H1 (cell line): ENCODE results near the gene LGALS4. TPM values are rescaled to one million over a fixed set of nuclear protein-coding genes. Genes with fewer than 3 reads are reported as not detected.

Experiments
- CTCF ChIA-PET: fragments of 300-600 bp; sonication (Branson Sonifier 250); formaldehyde crosslinking; loops from one replicate; lab custom pipeline; 2021; ENCODE audit not compliant: partially characterized antibody; lab: Charles Lee
- POLR2A ChIA-PET: fragments of 300-600 bp; sonication (Branson Sonifier 250); formaldehyde crosslinking; loops from one replicate; lab custom pipeline; 2021; ENCODE audit warnings: inconsistent platforms; ENCODE audit not compliant: partially characterized antibody; lab: Charles Lee
- DNase-seq, 2 experiments: peaks; one replicate each; pipeline versions ENCODE4 v3.0.0 to v3.0.0-alpha.2; 2010 to 2022; ENCODE audit warnings: low spot score in 2 of 2, low read depth in 1 of 2, mixed read lengths in 1 of 2
- FAIRE-seq: peaks from 2 replicates; lab custom pipeline; 2011; peaks lifted over from hg19 to GRCh38; lab: Jason Lieb, UNC
- H2AFZ ChIP-seq: 2 replicates; pipeline ENCODE4 v1.8.1; 2012; ENCODE audit warnings: low read length, inconsistent platforms
- H2AK5ac ChIP-seq: 2 replicates; pipeline ENCODE4 v1.6.1; 2013; ENCODE audit warnings: low read depth, low read length
- H2BK120ac ChIP-seq: replicated peaks from 2 replicates; pipeline ENCODE3; 2013; ENCODE audit warnings: low read depth, low read length, inconsistent platforms
- H2BK12ac ChIP-seq: 2 replicates; pipeline ENCODE4 v1.6.1; 2013; ENCODE audit warnings: low read depth, low read length
- H2BK15ac ChIP-seq: 2 replicates; pipeline ENCODE4 v1.6.1; 2013; ENCODE audit warnings: low read length
- H2BK20ac ChIP-seq: 2 replicates; pipeline ENCODE4 v1.6.1; 2013; ENCODE audit warnings: low read length
- H2BK5ac ChIP-seq: 2 replicates; pipeline ENCODE4 v1.6.1; 2013; ENCODE audit warnings: low read depth, low read length
- H3K14ac ChIP-seq: 2 replicates; pipeline ENCODE4 v1.6.1; 2013; ENCODE audit warnings: inconsistent platforms; ENCODE audit not compliant: insufficient read length
- H3K18ac ChIP-seq: 2 replicates; pipeline ENCODE4 v1.6.1; 2013; ENCODE audit warnings: low read length; ENCODE audit errors: extremely low read depth
- H3K23ac ChIP-seq: 2 replicates; pipeline ENCODE4 v1.6.1; 2013; ENCODE audit warnings: inconsistent platforms; ENCODE audit not compliant: insufficient read length
- H3K23me2 ChIP-seq: 2 replicates; pipeline ENCODE4 v1.6.1; 2013; ENCODE audit warnings: low read depth, low read length
- H3K27ac ChIP-seq: 2 replicates; pipeline ENCODE4 v1.6.1; 2011; ENCODE audit warnings: low read depth, low read length, inconsistent platforms
- H3K27me3 ChIP-seq, 4 experiments: replicated peaks in 1 of 4; 1 replicate in 1 of 4; 2 replicates in 3 of 4; pipeline versions ENCODE4 v1.6.1 to v1.8.1; 2011 to 2013; ENCODE audit warnings: low read length in 3 of 4, mild to moderate bottlenecking in 3 of 4, inconsistent platforms in 2 of 4, mixed read lengths in 2 of 4, moderate library complexity in 1 of 4; ENCODE audit not compliant: control insufficient read depth in 3 of 4, insufficient read depth in 3 of 4; ENCODE audit errors: extremely low read depth in 1 of 4
- H3K36me3 ChIP-seq, 4 experiments: 2 replicates each; pipeline versions ENCODE4 v1.6.1 to v1.8.1; 2011 to 2013; ENCODE audit warnings: mild to moderate bottlenecking in 4 of 4, low read length in 3 of 4, moderate library complexity in 2 of 4, control low read depth in 1 of 4, inconsistent platforms in 1 of 4; ENCODE audit not compliant: insufficient read depth in 4 of 4, control insufficient read depth in 2 of 4
- H3K4ac ChIP-seq: replicated peaks from 2 replicates; pipeline ENCODE3; 2013; ENCODE audit warnings: low read length, low read depth, mixed read lengths, inconsistent platforms; ENCODE audit not compliant: insufficient read length
- H3K4me1 ChIP-seq, 4 experiments: replicated peaks in 1 of 4; 1 replicate in 1 of 4; 2 replicates in 3 of 4; pipeline versions ENCODE4 v1.6.1 to v1.8.1; 2011 to 2013; ENCODE audit warnings: low read length in 3 of 4, inconsistent platforms in 2 of 4, mixed read lengths in 1 of 4; ENCODE audit not compliant: insufficient read depth in 4 of 4, control insufficient read depth in 3 of 4
- H3K4me2 ChIP-seq, 2 experiments: 2 replicates each; pipeline versions ENCODE4 v1.6.1 to v1.8.1; 2011 to 2013; ENCODE audit warnings: low read depth in 2 of 2, low read length in 2 of 2, control low read depth in 1 of 2, inconsistent platforms in 1 of 2, mild to moderate bottlenecking in 1 of 2; ENCODE audit not compliant: insufficient read depth in 1 of 2
- H3K4me3 ChIP-seq, 4 experiments: fragments of 200-600, 300-600 bp in 1 of 4; sonication (generic), shearing (Covaris generic), sonication (Bioruptor Twin) in 1 of 4; 2 replicates each; pipeline versions ENCODE4 v1.5.1 to v1.8.1; 2011 to 2016; ENCODE audit warnings: low read length in 4 of 4, low read depth in 3 of 4, control low read depth in 2 of 4, inconsistent platforms in 2 of 4, mild to moderate bottlenecking in 2 of 4, mixed read lengths in 1 of 4, moderate library complexity in 1 of 4; ENCODE audit not compliant: insufficient read depth in 2 of 4; ENCODE audit errors: extremely low read depth in 1 of 4
- H3K56ac ChIP-seq: replicated peaks from 2 replicates; pipeline ENCODE3; 2013; ENCODE audit warnings: low read depth, mild to moderate bottlenecking, mixed read lengths, low read length, inconsistent platforms; ENCODE audit not compliant: insufficient read length
- H3K79me1 ChIP-seq: 2 replicates; pipeline ENCODE4 v1.6.1; 2013; ENCODE audit warnings: low read depth, low read length, control low read depth
- H3K79me2 ChIP-seq, 2 experiments: 2 replicates each; pipeline versions ENCODE4 v1.6.1 to v1.8.1; 2012 to 2013; ENCODE audit warnings: low read length in 2 of 2, mild to moderate bottlenecking in 2 of 2, inconsistent platforms in 1 of 2; ENCODE audit not compliant: insufficient read depth in 2 of 2, control insufficient read depth in 1 of 2
- H3K9ac ChIP-seq, 4 experiments: replicated peaks in 1 of 4; 1 replicate in 1 of 4; 2 replicates in 3 of 4; pipeline versions ENCODE4 v1.6.1 to v1.8.1; 2011 to 2013; ENCODE audit warnings: low read depth in 3 of 4, low read length in 3 of 4, control low read depth in 2 of 4, mild to moderate bottlenecking in 2 of 4, moderate library complexity in 2 of 4, inconsistent platforms in 1 of 4; ENCODE audit errors: extremely low read depth in 1 of 4
- H3K9me3 ChIP-seq, 2 experiments: 2 replicates each; pipeline versions ENCODE4 v1.6.1 to v1.8.1; 2012 to 2013; ENCODE audit warnings: mild to moderate bottlenecking in 2 of 2, moderate library complexity in 2 of 2, control low read depth in 1 of 2, inconsistent platforms in 1 of 2, low read depth in 1 of 2, low read length in 1 of 2, mixed read lengths in 1 of 2; ENCODE audit not compliant: insufficient read depth in 2 of 2
- H4K20me1 ChIP-seq, 2 experiments: replicated peaks in 1 of 2; 2 replicates each; pipeline versions ENCODE3 to v1.8.1; 2011 to 2013; ENCODE audit warnings: inconsistent platforms in 2 of 2, low read length in 2 of 2, mild to moderate bottlenecking in 1 of 2; ENCODE audit not compliant: insufficient read depth in 2 of 2, control insufficient read depth in 1 of 2
- H4K5ac ChIP-seq: 2 replicates; pipeline ENCODE4 v1.6.1; 2013; ENCODE audit warnings: low read length, low read depth, mixed read lengths, inconsistent platforms; ENCODE audit not compliant: insufficient read length
- H4K8ac ChIP-seq: 2 replicates; pipeline ENCODE4 v1.8.0; 2013; ENCODE audit warnings: mild to moderate bottlenecking, moderate library complexity, low read length, inconsistent platforms; ENCODE audit not compliant: insufficient read depth; ENCODE audit errors: extremely low read depth
- H4K91ac ChIP-seq: replicated peaks from 2 replicates; pipeline ENCODE3; 2013; ENCODE audit warnings: low read length, mixed read lengths, inconsistent platforms; ENCODE audit not compliant: insufficient read length
- ASH2L ChIP-seq: fragments of 200-600, 300-600 bp; sonication (generic); IDR thresholded peaks from one replicate; pipeline ENCODE4 v1.7.1; 2017; ENCODE audit warnings: low read length
- PHF8 ChIP-seq: fragments of 200-600 bp; sonication (generic); conservative IDR thresholded peaks from 2 replicates; pipeline ENCODE4 v1.7.1; 2012; ENCODE audit warnings: low read depth, mild to moderate bottlenecking, inconsistent platforms, low read length, moderate library complexity
- POLR2A ChIP-seq, 2 experiments: IDR thresholded peaks; 1 replicate in 1 of 2; 2 replicates in 1 of 2; pipeline ENCODE4 v1.6.1; 2011; ENCODE audit warnings: low read depth in 2 of 2, low read length in 2 of 2, mild to moderate bottlenecking in 2 of 2; ENCODE audit errors: control extremely low read depth in 1 of 2
- POLR2AphosphoS5 ChIP-seq: IDR thresholded peaks from 2 replicates; pipeline ENCODE4 v1.6.1; 2011; ENCODE audit warnings: low read depth, low read length
- SIN3A ChIP-seq, 2 experiments: IDR thresholded peaks in 1 of 2; conservative IDR thresholded peaks in 1 of 2; 2 replicates each; pipeline ENCODE4 v1.6.1; 2011 to 2012; ENCODE audit warnings: low read length in 2 of 2, improper control_type of control experiment in 1 of 2, low read depth in 1 of 2, mild to moderate bottlenecking in 1 of 2
- YY1 ChIP-seq: IDR thresholded peaks from 2 replicates; pipeline ENCODE4 v1.6.1; 2011; ENCODE audit warnings: low read depth, mild to moderate bottlenecking, low read length
- WGBS, 2 experiments: shearing (Covaris generic) in 1 of 2; methylation state at CpG; one replicate each; pipeline versions ENCODE4 v1.1.6 to v1.1.7; 2013 to 2015; ENCODE audit warnings: low lambda C conversion rate in 2 of 2, mixed read lengths in 2 of 2, inconsistent platforms in 1 of 2, low coverage in 1 of 2, missing lambda C conversion rate in 1 of 2; ENCODE audit not compliant: insufficient replicate concordance in 2 of 2, insufficient coverage in 1 of 2, insufficient read length in 1 of 2; ENCODE audit errors: extremely low coverage in 1 of 2, missing lambda C conversion rate in 1 of 2; 5-methylcytosine and 5-hydroxymethylcytosine counted together
- polyA plus RNA-seq, 7 experiments: library from polyadenylated mRNA; depleted of rRNA in 3 of 7; stranded (reverse) in 5 of 7; unstranded in 2 of 7; fragments of >200 nt in 5 of 7; fragments of 200-250 nt in 2 of 7; gene quantifications; 1 replicate in 5 of 7; 2 replicates in 1 of 7; 4 replicates in 1 of 7; pipeline versions ENCODE4 v1.2.1 to v1.2.3, GENCODE V29; 2011 to 2013; ENCODE audit warnings: missing spikeins in 2 of 7, mixed read lengths in 2 of 7
- total RNA-seq: library from RNA; stranded (reverse); fragmentation: NEBNext Ultra II Directional; extraction: Animal tissue kit (Norgen Biotek cat#: 25700); gene quantifications from 2 replicates; pipeline ENCODE4 v1.2.1, GENCODE V29; 2021

LGALS4 gene
- total and polyA plus RNA-seq, 2 of the 8 experiments (the other 6 are each of a cell fraction or from before 2014, with no cell fraction given) = 0.32 to 0.37 TPM

GRCh38 chr19:38843175-38843758, 30.5 kb upstream of the LGALS4 start:
- POLR2A ChIA-PET = interaction anchor here (0.7 to 8.3 kb wide), 11 partner anchors 9 to 91 kb away, joined by 3 to 376 read pairs (median 4); partner anchors contain the start of genes ECH1 and RINL
- no peak for DNase-seq
- FAIRE-seq = no peak
- Histone ChIP-seq H4K8ac (no peak overlapping the region), H3K9ac (no peak overlapping the region), H3K4me3 (no peak overlapping the region), H3K23me2 (peaks cover 1% of the 10 kb centered on the region; the same call in 1 of the 2 replicates), H3K27ac (no peak overlapping the region), H3K4me1 (peaks cover 0 to 6% (median 2%) of the 10 kb centered on the region in 4 experiments; a peak in 4 of 7 replicates), H3K4ac (no peak overlapping the region), H3K79me2 (peaks cover 14 to 67% of the 10 kb centered on the region in 2 experiments), H3K4me2 (no peak overlapping the region), H3K79me1 (peaks cover 15% of the 10 kb centered on the region; the same call in 1 of the 2 replicates), H3K23ac (no peak overlapping the region), H3K14ac (no peak overlapping the region), H2BK120ac (no peak overlapping the region), H2BK5ac (no peak overlapping the region), H3K36me3 (peaks cover 80 to 100% (median 94%) of the 10 kb centered on the region in 4 experiments), H2BK12ac (no peak overlapping the region), H2AK5ac (no peak overlapping the region), H2AFZ (no peak overlapping the region), H2BK20ac (no peak overlapping the region), H3K18ac (no peak overlapping the region), H3K56ac (no peak overlapping the region)
- WGBS, 2 experiments = 94% methylated on average over 9 of the region's 9 CpGs; no CpG with 5 or more reads in 1 of the 2 experiments
- no peak for TF ChIP-seq ASH2L
- peak; percentile 85 for TF ChIP-seq POLR2AphosphoS5
- no peak for TF ChIP-seq SIN3A (conservative IDR thresholded peaks at IDR 0.05 in 1 of 2, IDR thresholded peaks at IDR 0.05 in 1 of 2; ENCODE audit: low read depth in 1 of 2, low read length in 2 of 2)
- TF ChIP-seq PHF8 = no peak
- TF ChIP-seq POLR2A (IDR thresholded peaks at IDR 0.05; ENCODE audit: control extremely low read depth in 1 of 2, low read depth in 2 of 2, low read length in 2 of 2) = 0 out of 3 replicates have a peak, but pooled peaks of 1 of the 2 experiments have one; percentile 53
- no peak for TF ChIP-seq YY1
- TF ChIP-seq, all 59 proteins: peak for 2
- Histone ChIP-seq H2BK15ac (no peak overlapping the region), H4K20me1 (peaks cover 46 to 60% of the 10 kb centered on the region in 2 experiments), H3K27me3 (no peaks in the 10 kb centered on the region; a peak in 1 of 7 replicates), H3K9me3 (no peaks in the 10 kb centered on the region), H4K91ac (no peak overlapping the region), H4K5ac (no peak overlapping the region)
- CTCF ChIA-PET = interaction anchor here (1.3 kb wide), 1 partner anchor 8 kb away, joined by 4 read pairs; no protein-coding TSS in a partner anchor
